GM12878 (cell line): ENCODE results near the gene MOB2. TPM values are rescaled to one million over a fixed set of nuclear protein-coding genes. Genes with fewer than 3 reads are reported as not detected.

Experiments
- ATAC-seq: fragments of 200-7000 bp; cut with Tn5 transposase; 3 replicates; pipeline ENCODE4 v1.9.1; 2020; ENCODE audit warnings: mild to moderate bottlenecking, moderate library complexity
- BruUV-seq: library from RNA; stranded (reverse); fragments of 400-500 nt; replicated peaks from 2 replicates; lab custom pipeline; 2021; lab: Mats Ljungman, UMichigan
- CTCF ChIA-PET: fragments of 300-600 bp; sonication (Branson Sonifier 250); formaldehyde crosslinking; extraction: SDS; loops from one replicate; lab custom pipeline; 2021; ENCODE audit warnings: inconsistent platforms; lab: Yijun Ruan, JAX
- POLR2A ChIA-PET: fragments of 350-600 bp; formaldehyde crosslinking; extraction: SDS; loops from one replicate; lab custom pipeline; 2021; ENCODE audit warnings: inconsistent platforms; lab: Charles Lee
- RAD21 ChIA-PET: fragments of 300-600 bp; sonication (Branson Sonifier 250); formaldehyde crosslinking; loops from one replicate; lab custom pipeline; 2023; ENCODE audit warnings: antibody characterized with exemption; ENCODE audit not compliant: unreplicated experiment; lab: Charles Lee
- SMC1A ChIA-PET: fragments of 300-600 bp; sonication (Branson Sonifier 250); formaldehyde crosslinking; loops from one replicate; lab custom pipeline; 2023; ENCODE audit not compliant: unreplicated experiment, uncharacterized antibody; lab: Charles Lee
- DNase-seq: peaks from one replicate; pipeline ENCODE4 v3.0.0-alpha.2; 2011; ENCODE audit warnings: low read depth, low spot score
- FAIRE-seq: peaks from 3 replicates; lab custom pipeline; 2011; peaks lifted over from hg19 to GRCh38; lab: Jason Lieb, UNC
- H2AFZ ChIP-seq: 2 replicates; pipeline ENCODE4 v1.6.0; 2011; ENCODE audit warnings: low read depth, low read length, control low read depth; ENCODE audit not compliant: control insufficient read depth
- H3K27ac ChIP-seq: 2 replicates; pipeline ENCODE4 v1.5.1; 2011; ENCODE audit warnings: control low read depth; ENCODE audit not compliant: control insufficient read depth, insufficient read depth
- H3K27me3 ChIP-seq, 2 experiments: replicated peaks in 1 of 2; 2 replicates each; pipeline versions ENCODE4 v1.6.0 to v1.6.1; 2011; ENCODE audit warnings: low read length in 1 of 2; ENCODE audit not compliant: control insufficient read depth in 2 of 2, insufficient read depth in 2 of 2
- H3K36me3 ChIP-seq, 2 experiments: 2 replicates each; pipeline ENCODE4 v1.5.1; 2011; ENCODE audit warnings: low read length in 1 of 2; ENCODE audit not compliant: control insufficient read depth in 2 of 2, insufficient read depth in 2 of 2
- H3K4me1 ChIP-seq: 2 replicates; pipeline ENCODE4 v1.6.1; 2011; ENCODE audit warnings: mild to moderate bottlenecking, low read length, moderate library complexity, mixed read lengths; ENCODE audit not compliant: control insufficient read depth, insufficient read depth
- H3K4me2 ChIP-seq: 2 replicates; pipeline ENCODE4 v1.6.0; 2011; ENCODE audit warnings: control low read depth; ENCODE audit not compliant: control insufficient read depth, insufficient read depth
- H3K4me3 ChIP-seq: fragments of 200-600 bp; sonication (generic); 2 replicates; pipeline ENCODE4 v1.5.1; 2016
- H3K79me2 ChIP-seq: 2 replicates; pipeline ENCODE4 v1.6.0; 2011; ENCODE audit warnings: low read length; ENCODE audit not compliant: control insufficient read depth, insufficient read depth
- H3K9ac ChIP-seq: 2 replicates; pipeline ENCODE4 v1.8.0; 2011; ENCODE audit warnings: low read length, control low read depth, mixed read lengths; ENCODE audit not compliant: control insufficient read depth, insufficient read depth
- H3K9me3 ChIP-seq: replicated peaks from 3 replicates; pipeline ENCODE4 v1.5.1; 2011; ENCODE audit warnings: mild to moderate bottlenecking, low read length; ENCODE audit not compliant: control insufficient read depth, insufficient read depth
- H4K20me1 ChIP-seq: 2 replicates; pipeline ENCODE4 v1.6.0; 2011; ENCODE audit not compliant: control insufficient read depth, insufficient read depth
- EGR1 ChIP-seq, 2 experiments: IDR thresholded peaks; 1 replicate in 1 of 2; 2 replicates in 1 of 2; pipeline ENCODE4 v1.6.1; 2011 to 2012; ENCODE audit warnings: low read depth in 2 of 2, low read length in 2 of 2, borderline replicate concordance in 1 of 2, mild to moderate bottlenecking in 1 of 2, moderate library complexity in 1 of 2
- KDM1A ChIP-seq: fragments of 200-600 bp; sonication (generic); IDR thresholded peaks from 2 replicates; pipeline ENCODE4 v1.6.1; 2016; ENCODE audit warnings: borderline replicate concordance
- MXI1 ChIP-seq: fragments of 150-350 bp; IDR thresholded peaks from 2 replicates; pipeline ENCODE4 v1.6.1; 2011; ENCODE audit warnings: low read depth, mild to moderate bottlenecking, inconsistent platforms, low read length, improper control_type of control experiment
- POLR2AphosphoS5 ChIP-seq: IDR thresholded peaks from 2 replicates; pipeline ENCODE4 v1.6.1; 2011; ENCODE audit warnings: mild to moderate bottlenecking, low read length, inconsistent platforms
- SMARCA5 ChIP-seq: fragments of 450-650 bp; IDR thresholded peaks from 2 replicates; pipeline ENCODE4 v1.6.1; 2017; ENCODE audit warnings: mild to moderate bottlenecking
- TAF1 ChIP-seq: IDR thresholded peaks from 2 replicates; pipeline ENCODE4 v1.6.1; 2011; ENCODE audit warnings: mild to moderate bottlenecking, low read depth, low read length, borderline replicate concordance
- TCF7 ChIP-seq: IDR thresholded peaks from 2 replicates; pipeline ENCODE4 v1.6.1; 2014; ENCODE audit warnings: antibody characterized with exemption, borderline replicate concordance
- WGBS: methylation state at CpG from one replicate; pipeline ENCODE4 v1.1.6; 2016; ENCODE audit warnings: low lambda C conversion rate; ENCODE audit not compliant: insufficient replicate concordance, insufficient coverage; ENCODE audit errors: missing lambda C conversion rate; 5-methylcytosine and 5-hydroxymethylcytosine counted together
- in situ Hi-C: fragments of 300-500 bp; cut with MboI; formaldehyde crosslinking; loops from 9 replicates; pipeline ENCODE4 v1.14.3; 2018; ENCODE audit warnings: mixed read lengths
- intact Hi-C: fragments of 100-400 bp; cut with micrococcal nuclease; formaldehyde crosslinking; loops from one replicate; pipeline ENCODE4 v1.14.2; 2022; ENCODE audit not compliant: unreplicated experiment
- polyA plus RNA-seq, 11 experiments: library from polyadenylated mRNA; depleted of rRNA in 4 of 11; unstranded in 6 of 11; stranded (reverse) in 5 of 11; fragments of >200 nt; fragmentation: Nextera tagmentation in 4 of 11; fragmentation: Illumina TruSeq in 1 of 11; extraction: Ambion mirVana in 4 of 11; extraction: Trizol in 1 of 11; gene quantifications; 1 replicate in 1 of 11; 2 replicates in 10 of 11; pipeline versions ENCODE4 v1.2.1 to v1.2.3, GENCODE V29; 2011 to 2016; ENCODE audit warnings: inconsistent platforms in 2 of 11, missing spikeins in 2 of 11, low read depth in 1 of 11
- total RNA-seq, 4 experiments: library from RNA; depleted of rRNA in 3 of 4; stranded (reverse); fragments of >200 nt in 3 of 4; fragmentation: Illumina TruSeq in 1 of 4; extraction: Trizol in 1 of 4; gene quantifications; 2 replicates each; pipeline versions ENCODE4 v1.2.1 to v1.2.3, GENCODE V29; 2013 to 2021

Gene MOB2
- total and polyA plus RNA-seq, 10 of the 15 experiments (the other 5 are each of a cell fraction or from before 2014, with no cell fraction given) = 0.10 to 34.6 (median 15.5) TPM

DNA sequence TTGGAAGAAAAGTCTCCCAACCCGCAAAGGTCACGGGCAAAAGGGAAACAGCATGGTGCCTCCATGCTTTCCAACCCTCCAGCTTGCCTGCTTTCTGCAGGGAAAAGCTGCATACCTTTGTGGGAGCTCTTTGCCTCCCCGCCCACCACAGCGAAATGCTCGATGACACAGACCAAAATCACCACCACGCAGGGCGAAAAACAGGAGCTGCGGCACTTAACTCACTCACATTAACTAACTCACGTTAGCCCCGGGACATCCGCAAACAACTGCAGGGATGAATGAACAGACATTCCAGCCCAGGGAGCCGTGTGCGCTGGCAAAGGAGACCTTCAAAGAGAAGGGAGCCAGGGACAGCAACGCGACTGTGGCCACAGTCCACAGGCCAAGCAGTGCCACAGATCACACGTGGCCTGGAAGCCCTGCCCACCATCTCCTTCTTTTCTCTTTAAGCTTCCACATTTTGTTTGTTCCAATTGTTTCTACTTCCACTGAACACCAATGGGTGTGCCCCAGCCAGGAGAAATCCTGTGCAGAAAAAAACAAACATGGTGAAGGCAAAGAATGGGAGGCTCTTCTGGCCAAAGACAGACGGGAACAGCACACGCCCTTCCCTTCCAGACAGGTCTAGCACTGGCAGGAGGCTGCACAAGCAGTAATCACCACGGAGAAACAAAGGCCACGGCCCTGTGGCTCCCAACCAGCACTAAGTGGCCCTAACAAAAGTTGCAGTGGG, 46.2 kb upstream of the MOB2 start:
- ChIA-PET CTCF (no interaction called here), RAD21 (no interaction called here), POLR2A (no interaction called here), SMC1A (no interaction called here)
- no TSS peak for BruUV-seq
- TF ChIP-seq TCF7 (no peak), POLR2AphosphoS5 (no peak), SMARCA5 (no peak), TAF1 (no peak), KDM1A (no peak), MXI1 (no peak), EGR1 (IDR thresholded peaks at IDR 0.05; ENCODE audit: borderline replicate concordance in 1 of 2, low read depth in 2 of 2, low read length in 2 of 2) (no peak)
- Histone ChIP-seq H4K20me1 (peaks cover 7% of the 10 kb centered on the region; the same call in 1 of the 2 replicates), H3K9me3 (no peaks in the 10 kb centered on the region), H3K4me2 (no peak overlapping the region), H3K79me2 (peaks cover 8% of the 10 kb centered on the region), H3K9ac (no peak overlapping the region), H3K27me3 (no peaks in the 10 kb centered on the region), H2AFZ (no peak overlapping the region), H3K4me3 (no peak overlapping the region), H3K36me3 (peaks cover 0 to 3% of the 10 kb centered on the region in 2 experiments; a peak in 3 of 4 replicates), H3K27ac (no peak overlapping the region), H3K4me1 (no peaks in the 10 kb centered on the region)
- ATAC-seq (no peak), FAIRE-seq (no peak), DNase-seq (no peak)
- intact Hi-C loops (no loop called here), in situ Hi-C loops (no loop called here)
- WGBS = 83% methylated on average over 20 of the region's 20 CpGs
